Peyer's patch (tissue), 4 donors: ENCODE data around the gene ITSN1.

Experiments used
- CTCF ChIP-seq, 6 experiments: fragments of 450-650 bp in 4 of 6; fragments of 200-600 bp in 2 of 6; sonication (generic) in 1 of 6; IDR thresholded peaks; one replicate each; pipeline ENCODE4 v1.5.1; 2017 to 2019; ENCODE audit warnings: antibody characterized with exemption in 6 of 6, mild to moderate bottlenecking in 3 of 6, moderate library complexity in 1 of 6
- POLR2A ChIP-seq, 2 donors: fragments of 450-650 bp; IDR thresholded peaks; one replicate each; pipeline ENCODE4 v1.5.1; 2017; ENCODE audit warnings: antibody characterized with exemption in 2 of 2, mild to moderate bottlenecking in 2 of 2, moderate library complexity in 2 of 2

- TF ChIP-seq CTCF (IDR thresholded peaks at IDR 0.05), result no peak
- TF ChIP-seq POLR2A (IDR thresholded peaks at IDR 0.05), result no peak
Measured at GRCh38 chr21:33654412-33654811, 12.1 kb downstream of the ITSN1 start.
